ENCODE results near the gene STAC3. TPM values are rescaled to one million over a fixed set of nuclear protein-coding genes. Genes with fewer than 3 reads are reported as not detected.

Gene STAC3
- total RNA-seq, 1 donor from 2014 or later = 1.1 TPM

DNA sequence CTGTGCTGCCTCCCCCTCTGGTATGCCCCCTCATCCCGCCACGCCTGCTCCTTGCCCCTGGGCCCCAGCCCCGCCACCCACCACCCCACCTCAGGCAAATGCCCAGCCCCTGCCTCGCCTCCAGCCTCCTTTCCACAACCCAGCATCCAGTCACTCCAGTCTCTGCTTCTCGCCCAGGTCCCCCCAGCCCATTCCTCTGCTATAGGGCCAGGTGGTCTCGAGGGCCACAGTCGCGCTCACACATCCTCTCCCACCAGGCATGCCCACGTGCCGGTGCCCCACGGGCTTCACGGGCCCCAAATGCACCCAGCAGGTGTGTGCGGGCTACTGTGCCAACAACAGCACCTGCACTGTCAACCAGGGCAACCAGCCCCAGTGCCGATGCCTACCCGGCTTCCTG lies 40.5 kb downstream of the STAC3 start:
- no peak for ATAC-seq

DNA sequence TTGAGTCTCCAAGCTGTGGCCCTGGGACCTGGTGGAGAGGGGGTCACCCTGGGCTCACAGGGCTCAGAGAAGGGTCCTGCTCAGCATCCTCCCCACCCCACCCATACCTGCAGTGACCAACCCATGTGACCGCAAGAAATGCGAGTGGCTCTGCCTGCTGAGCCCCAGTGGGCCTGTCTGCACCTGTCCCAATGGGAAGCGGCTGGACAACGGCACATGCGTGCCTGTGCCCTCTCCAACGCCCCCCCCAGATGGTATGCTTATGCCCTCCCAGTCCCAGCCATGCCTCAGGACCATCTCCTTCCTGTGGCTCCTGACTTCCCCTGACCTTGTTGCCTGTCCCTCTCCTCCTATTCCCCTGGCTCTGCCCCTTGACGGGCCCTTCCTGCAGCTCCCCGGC lies 41.1 kb downstream of the STAC3 start:
- ATAC-seq = no peak

DNA sequence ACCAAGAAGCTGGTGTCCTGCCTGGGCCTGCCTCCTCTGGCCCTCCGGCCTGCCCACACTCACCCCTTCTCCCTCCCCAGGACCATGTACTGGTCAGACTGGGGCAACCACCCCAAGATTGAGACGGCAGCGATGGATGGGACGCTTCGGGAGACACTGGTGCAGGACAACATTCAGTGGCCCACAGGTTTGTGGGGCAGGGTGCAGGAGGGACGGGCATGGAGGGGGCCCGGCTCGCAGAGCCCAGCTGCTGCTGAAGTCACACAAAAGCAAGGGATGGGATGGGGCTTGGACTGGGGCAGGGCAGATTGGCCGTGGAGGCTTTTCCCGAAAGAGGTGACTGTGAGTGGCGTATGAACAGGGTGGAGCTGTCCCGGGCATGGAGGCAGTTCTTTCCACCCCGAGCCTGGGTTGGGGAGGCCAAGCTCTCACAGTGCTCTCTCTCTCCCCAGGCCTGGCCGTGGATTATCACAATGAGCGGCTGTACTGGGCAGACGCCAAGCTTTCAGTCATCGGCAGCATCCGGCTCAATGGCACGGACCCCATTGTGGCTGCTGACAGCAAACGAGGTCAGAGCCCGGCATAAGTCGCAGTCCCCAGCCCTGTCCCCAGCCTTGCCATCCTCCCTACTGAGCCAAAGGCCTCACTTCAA lies 42.2 kb downstream of the STAC3 start:
- no peak for ATAC-seq

DNA sequence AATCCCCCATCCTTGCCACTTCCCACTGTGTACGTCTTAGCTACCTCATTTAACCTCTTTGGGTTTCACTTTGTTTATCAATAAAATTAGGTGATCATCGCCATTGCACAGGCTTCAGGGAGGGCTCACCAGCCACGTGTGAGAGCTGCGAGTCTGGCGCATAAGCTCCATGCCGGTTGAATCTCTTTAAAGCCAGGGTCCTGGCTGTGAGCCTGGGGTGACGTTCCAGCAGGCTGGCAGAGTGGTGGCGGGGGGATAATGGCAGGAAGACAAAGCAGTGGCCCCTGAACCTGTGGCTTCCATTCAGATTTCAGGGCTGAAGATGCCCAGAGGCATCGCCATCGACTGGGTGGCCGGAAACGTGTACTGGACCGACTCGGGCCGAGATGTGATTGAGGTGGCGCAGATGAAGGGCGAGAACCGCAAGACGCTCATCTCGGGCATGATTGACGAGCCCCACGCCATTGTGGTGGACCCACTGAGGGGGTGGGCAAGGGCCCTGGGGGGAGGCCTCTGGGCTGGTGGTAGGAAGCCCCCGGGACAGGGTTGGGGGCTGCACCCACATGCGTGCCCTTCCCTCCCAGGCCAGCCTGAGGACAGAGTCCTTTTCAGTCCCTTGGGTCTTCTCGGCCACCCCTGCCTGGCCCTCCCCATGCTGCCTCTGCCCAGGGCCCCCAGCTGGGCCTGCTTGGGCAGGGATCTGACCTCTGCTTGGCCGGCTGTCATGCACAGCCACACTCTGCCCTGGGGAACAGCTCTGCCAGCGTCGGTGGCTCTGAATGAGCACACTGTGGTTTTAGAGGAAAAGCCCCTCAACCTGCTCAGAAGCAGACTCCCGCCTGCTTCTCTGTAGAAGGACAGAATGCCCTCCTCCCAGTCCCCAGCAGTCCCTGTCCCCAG lies 43.0 kb downstream of the STAC3 start:
- ATAC-seq = no peak

DNA sequence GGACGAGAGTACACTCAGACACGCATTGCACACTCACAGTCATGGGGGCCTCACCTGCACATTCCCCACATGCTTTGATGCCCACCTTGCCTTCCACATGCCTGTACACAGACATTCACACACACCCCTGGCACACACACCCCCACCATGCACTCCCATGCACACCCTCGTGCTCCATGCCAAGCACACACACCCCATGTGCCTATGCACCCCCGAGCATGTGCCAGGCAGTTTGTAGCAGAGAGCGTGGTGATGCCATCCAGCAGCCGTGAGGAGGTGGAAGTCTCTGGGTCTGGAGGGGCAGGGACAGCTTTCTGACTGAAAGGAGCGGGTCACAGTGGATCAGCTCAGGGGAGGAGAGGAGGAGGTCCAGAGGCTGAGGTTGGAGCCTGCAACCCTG lies 45.1 kb downstream of the STAC3 start:
- no peak for ATAC-seq

DNA sequence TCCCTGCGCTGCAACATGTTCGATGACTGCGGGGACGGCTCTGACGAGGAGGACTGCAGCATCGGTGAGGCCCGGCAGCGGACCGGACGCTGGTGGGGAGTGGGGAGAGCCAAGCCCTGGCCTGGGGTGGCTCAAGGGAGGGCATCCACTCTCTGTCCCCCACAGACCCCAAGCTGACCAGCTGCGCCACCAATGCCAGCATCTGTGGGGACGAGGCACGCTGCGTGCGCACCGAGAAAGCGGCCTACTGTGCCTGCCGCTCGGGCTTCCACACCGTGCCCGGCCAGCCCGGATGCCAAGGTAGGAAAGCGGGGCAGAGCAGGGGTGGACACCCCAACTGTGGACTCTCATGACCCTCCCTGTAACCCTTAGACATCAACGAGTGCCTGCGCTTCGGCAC lies 45.8 kb downstream of the STAC3 start:
- no peak for ATAC-seq

DNA sequence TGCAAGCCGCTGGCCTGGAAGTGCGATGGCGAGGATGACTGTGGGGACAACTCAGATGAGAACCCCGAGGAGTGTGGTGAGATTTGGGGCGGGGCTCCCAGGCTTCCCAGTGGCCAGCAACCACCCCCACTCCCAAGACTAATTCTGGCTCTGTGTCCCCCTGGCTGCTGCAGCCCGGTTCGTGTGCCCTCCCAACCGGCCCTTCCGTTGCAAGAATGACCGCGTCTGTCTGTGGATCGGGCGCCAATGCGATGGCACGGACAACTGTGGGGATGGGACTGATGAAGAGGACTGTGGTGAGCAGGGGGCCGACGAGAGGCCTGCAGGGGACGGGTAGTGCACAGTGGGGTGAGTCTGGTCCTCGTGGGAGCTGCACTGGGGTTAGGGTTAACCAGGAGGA lies 46.5 kb downstream of the STAC3 start:
- no peak for ATAC-seq

DNA sequence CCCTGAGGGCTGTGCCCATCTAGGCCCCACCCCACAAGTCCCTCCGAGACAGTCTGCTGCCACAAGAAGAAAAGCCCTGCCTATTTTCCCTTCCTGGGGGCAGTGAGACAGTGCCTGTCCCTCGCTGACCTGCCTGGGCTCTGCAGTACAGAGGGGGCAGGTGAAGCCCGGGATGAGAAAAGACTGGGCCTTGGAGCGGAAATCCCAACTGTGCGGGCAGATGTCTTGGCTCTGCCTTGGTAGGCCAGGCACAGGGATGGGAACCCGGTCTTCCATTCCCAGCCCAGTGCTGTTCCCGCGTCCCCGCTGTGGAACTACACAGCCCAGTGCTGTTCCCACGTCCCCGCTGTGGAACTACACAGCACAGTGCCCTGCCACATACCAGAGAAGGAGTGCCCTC lies 47.2 kb downstream of the STAC3 start:
- no peak for ATAC-seq

DNA sequence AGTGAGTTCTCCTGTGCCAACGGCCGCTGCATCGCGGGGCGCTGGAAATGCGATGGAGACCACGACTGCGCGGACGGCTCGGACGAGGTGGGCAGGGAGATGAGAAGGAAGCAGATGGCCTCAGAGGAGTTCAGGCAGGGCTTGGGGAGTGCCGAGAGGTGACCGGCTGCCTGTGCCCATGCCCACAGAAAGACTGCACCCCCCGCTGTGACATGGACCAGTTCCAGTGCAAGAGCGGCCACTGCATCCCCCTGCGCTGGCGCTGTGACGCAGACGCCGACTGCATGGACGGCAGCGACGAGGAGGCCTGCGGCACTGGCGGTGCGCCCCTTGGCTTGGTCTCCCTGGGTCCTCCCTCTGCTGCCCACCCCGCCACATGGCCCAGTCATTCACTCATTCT lies 47.8 kb downstream of the STAC3 start:
- ATAC-seq = no peak

DNA sequence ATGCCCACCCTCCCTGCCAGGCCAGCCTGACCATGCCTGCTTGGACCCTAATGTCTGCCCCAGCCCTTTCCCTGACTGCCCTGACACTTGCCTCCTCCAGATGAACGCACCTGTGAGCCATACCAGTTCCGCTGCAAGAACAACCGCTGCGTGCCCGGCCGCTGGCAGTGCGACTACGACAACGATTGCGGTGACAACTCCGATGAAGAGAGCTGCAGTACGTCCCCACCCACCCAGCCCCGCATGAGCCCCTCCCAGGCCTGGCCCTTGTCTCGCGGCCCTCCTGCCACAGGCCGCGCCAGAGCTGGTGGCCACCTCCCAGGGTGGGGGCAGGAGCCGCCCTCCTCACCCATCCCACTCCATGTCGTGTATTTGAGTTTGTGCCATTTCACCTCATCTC lies 48.7 kb downstream of the STAC3 start:
- ATAC-seq = no peak

DNA sequence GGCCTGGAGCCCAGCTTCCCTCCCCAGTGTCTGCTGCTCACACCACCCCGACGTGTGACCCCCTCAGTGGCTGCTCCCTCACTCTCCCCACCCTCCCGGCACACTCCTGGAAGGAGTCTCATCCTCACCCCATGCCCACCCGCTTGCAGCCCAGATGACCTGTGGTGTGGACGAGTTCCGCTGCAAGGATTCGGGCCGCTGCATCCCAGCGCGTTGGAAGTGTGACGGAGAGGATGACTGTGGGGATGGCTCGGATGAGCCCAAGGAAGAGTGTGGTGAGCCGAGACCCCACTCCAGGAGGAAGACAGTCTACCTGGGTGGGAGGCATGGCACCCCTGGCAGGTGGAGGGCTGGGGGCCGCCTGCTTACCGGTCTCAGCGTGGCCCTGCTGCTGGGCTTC lies 49.4 kb downstream of the STAC3 start:
- ATAC-seq = no peak

DNA sequence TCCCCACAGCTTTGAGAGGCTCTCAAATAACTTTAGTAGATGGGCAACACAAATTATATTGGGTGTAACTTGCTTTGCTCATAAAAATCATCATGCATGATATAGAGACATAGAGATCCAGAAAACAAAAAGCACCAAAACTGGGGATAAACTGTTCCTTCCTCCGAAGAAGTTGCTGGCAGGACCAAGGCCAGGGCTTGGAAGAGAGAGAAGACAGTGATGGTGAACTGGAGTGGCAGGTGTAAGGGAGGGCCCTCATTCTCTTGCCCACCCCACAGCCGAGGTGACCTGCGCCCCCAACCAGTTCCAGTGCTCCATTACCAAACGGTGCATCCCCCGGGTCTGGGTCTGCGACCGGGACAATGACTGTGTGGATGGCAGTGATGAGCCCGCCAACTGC lies 49.8 kb downstream of the STAC3 start:
- no peak for ATAC-seq

DNA sequence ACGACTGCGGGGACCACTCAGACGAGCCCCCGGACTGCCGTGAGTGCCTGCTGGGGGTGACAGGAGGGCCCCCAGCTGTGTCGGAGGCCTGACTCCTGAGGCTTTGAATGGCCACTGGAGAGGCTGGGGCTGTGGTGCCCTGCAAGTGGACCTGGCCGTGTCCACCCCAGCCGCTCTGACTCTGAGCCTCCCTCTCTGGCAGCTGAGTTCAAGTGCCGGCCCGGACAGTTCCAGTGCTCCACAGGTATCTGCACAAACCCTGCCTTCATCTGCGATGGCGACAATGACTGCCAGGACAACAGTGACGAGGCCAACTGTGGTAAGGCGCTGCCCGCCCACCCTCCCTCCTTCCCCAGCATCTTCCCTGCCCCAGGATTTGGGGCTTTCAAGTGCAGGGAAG lies 50.5 kb downstream of the STAC3 start:
- no peak for ATAC-seq

DNA sequence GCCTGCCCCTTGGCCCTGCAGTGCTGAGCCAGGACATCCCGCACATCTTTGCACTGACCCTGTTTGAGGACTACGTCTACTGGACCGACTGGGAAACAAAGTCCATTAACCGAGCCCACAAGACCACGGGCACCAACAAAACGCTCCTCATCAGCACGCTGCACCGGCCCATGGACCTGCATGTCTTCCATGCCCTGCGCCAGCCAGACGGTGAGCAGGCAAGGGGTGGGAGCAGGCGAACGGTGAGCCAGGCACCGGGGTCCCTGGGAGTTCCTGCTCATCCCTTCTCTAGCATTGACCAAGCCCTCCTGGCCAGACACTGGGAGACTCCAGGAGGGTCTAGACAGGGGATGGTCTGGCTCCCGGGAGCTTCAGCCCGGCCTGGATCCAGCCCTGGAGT lies 51.8 kb downstream of the STAC3 start:
- ATAC-seq = no peak

DNA sequence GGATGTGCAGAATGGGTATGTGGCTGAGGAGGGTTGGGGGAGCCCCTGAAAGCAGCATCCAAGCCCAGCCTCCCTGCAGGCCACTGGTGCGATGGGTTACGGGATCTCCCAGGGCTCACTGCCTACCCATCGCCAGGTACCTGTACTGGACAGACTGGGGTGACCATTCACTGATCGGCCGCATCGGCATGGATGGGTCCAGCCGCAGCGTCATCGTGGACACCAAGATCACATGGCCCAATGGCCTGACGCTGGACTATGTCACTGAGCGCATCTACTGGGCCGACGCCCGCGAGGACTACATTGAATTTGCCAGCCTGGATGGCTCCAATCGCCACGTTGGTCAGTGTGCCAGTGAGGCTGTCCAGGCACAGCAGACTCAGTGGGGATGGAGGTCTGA lies 52.7 kb downstream of the STAC3 start:
- no peak for ATAC-seq

DNA sequence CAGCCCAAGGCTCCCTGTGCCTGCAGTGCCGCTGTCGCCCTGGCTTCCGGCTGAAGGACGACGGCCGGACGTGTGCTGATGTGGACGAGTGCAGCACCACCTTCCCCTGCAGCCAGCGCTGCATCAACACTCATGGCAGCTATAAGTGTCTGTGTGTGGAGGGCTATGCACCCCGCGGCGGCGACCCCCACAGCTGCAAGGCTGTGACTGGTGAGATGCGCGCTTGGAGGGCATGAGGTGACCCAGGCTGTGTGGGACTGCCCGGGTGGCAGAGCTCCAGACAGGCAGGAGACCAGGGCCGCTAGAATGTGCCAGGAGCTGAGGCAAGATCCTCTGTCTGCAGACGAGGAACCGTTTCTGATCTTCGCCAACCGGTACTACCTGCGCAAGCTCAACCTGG lies 54.0 kb downstream of the STAC3 start:
- no peak for ATAC-seq

DNA sequence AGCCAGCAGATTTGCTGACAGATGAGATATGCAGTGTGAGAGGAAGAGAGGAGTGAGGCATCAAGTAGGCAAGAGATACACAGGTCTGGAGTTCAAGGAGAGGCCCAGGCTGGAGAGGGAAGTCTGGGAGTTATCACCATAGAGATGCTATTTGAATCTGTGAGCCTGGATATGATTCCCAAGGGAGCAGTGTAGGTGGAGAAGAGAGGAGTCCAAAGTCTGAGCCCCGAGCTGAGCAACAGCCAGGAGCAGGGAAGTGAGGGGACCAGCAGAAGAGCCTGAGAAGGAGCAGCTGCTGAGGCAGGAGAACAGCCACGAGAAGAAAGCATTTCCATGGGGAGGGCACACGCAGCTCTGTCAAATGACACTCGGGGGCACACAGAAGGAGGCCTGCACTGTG lies 54.5 kb downstream of the STAC3 start:
- no peak for ATAC-seq

DNA sequence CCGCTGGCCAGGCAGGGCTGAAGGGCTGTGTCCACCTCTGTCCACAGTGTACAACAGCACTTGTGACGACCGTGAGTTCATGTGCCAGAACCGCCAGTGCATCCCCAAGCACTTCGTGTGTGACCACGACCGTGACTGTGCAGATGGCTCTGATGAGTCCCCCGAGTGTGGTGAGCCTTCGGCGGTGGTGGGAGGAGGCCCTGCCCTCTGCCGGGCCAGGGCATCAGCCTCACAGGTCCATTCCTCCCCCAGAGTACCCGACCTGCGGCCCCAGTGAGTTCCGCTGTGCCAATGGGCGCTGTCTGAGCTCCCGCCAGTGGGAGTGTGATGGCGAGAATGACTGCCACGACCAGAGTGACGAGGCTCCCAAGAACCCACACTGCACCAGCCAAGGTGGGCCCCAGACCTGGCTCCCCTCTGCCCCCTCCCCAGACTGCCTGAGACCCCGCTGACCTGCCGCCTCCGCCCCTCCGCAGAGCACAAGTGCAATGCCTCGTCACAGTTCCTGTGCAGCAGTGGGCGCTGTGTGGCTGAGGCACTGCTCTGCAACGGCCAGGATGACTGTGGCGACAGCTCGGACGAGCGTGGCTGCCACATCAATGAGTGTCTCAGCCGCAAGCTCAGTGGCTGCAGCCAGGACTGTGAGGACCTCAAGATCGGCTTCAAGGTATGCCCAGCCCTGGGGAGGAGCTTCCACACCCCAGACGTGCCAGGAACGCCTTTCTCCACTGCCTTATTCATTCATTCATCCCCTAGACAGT lies 55.2 kb downstream of the STAC3 start:
- no peak for ATAC-seq

DNA sequence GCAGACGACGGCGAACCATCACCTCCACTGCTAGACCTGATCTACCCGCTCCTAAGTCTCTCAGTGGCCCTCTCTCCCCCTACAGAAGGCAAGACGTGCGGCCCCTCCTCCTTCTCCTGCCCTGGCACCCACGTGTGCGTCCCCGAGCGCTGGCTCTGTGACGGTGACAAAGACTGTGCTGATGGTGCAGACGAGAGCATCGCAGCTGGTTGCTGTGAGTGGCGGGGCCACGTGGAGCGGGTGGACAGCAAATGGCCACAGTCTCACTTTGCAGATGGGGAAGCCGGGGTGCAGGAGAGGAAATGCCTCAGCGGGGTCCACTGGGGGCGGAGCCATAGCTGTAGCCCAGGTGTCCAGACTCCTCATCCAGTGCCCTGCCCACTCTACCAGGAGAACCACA lies 55.8 kb downstream of the STAC3 start:
- ATAC-seq = no peak

DNA sequence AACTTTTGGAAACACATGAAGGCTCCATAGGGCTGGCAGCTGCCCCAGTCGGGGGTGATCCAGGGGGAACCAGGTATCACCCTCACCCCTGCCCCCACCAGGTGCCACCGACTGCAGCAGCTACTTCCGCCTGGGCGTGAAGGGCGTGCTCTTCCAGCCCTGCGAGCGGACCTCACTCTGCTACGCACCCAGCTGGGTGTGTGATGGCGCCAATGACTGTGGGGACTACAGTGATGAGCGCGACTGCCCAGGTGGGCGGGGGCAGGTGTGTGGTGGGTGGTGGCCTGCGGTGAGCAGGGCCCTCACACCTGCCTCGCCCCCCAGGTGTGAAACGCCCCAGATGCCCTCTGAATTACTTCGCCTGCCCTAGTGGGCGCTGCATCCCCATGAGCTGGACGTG lies 56.7 kb downstream of the STAC3 start:
- no peak for ATAC-seq

DNA sequence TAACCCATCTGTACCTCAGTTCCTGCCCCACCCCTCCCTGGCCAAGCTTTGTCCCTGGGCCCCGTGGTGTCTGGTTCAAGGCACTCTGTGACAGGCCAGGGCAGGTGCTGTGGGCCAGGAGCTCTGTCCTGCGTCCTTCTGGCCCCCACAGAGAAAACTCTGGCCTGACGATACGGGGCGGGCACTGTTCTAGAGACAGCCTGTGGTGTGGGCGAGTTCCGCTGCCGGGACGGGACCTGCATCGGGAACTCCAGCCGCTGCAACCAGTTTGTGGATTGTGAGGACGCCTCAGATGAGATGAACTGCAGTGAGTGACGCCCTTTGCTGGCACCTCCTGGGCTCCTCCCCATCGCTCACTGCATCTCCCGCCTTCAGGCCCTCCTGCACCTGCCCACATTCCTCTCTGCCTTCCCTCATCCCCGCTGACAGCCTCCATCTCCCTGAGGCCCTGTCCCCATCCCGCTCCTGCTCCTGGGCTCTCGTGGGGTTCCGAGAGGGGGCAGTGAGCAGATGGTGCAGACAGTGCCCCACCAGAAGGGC lies 57.2 kb downstream of the STAC3 start:
- ATAC-seq = no peak
